Sigmoid colon (tissue), 7 donors: ENCODE results near the gene PRAC1. TPM values are rescaled to one million over a fixed set of nuclear protein-coding genes. Genes with fewer than 3 reads are reported as not detected.

Source experiments
- DNase-seq: peaks from one replicate; pipeline ENCODE4 v3.0.0-alpha.2; 2019
- H3K27ac ChIP-seq, 4 donors: fragments of 200-600 bp; sonication (generic); one replicate each; pipeline ENCODE4 v1.5.1; 2016 to 2019; ENCODE audit warnings: mild to moderate bottlenecking in 1 of 4
- H3K27me3 ChIP-seq, 3 donors: fragments of 200-600 bp; sonication (generic); one replicate each; pipeline ENCODE4 v1.5.1; 2019; ENCODE audit warnings: mild to moderate bottlenecking in 1 of 3
- H3K36me3 ChIP-seq, 4 donors: fragments of 200-600 bp; sonication (generic); one replicate each; pipeline ENCODE4 v1.5.1; 2016 to 2019
- H3K4me1 ChIP-seq, 4 donors: fragments of 200-600 bp; sonication (generic); one replicate each; pipeline ENCODE4 v1.5.1; 2017 to 2019
- H3K4me3 ChIP-seq, 4 donors: fragments of 200-600 bp; sonication (generic); one replicate each; pipeline ENCODE4 v1.5.1; 2017 to 2019; ENCODE audit warnings: mild to moderate bottlenecking in 2 of 4, moderate library complexity in 1 of 4
- H3K9me3 ChIP-seq, 4 donors: fragments of 200-600 bp in 3 of 4; sonication (generic) in 3 of 4; one replicate each; pipeline versions ENCODE4 v1.5.1 to v1.6.1; 2013 to 2019
- CTCF ChIP-seq, 4 experiments: fragments of 450-650 bp in 3 of 4; fragments of 200-600 bp in 1 of 4; IDR thresholded peaks; one replicate each; pipeline ENCODE4 v1.5.1; 2016 to 2019; ENCODE audit warnings: antibody characterized with exemption in 4 of 4, mild to moderate bottlenecking in 3 of 4, moderate library complexity in 2 of 4
- EP300 ChIP-seq, 4 donors: sonication (generic); formaldehyde crosslinking; IDR thresholded peaks; one replicate each; pipeline ENCODE4 v1.6.1; 2017; ENCODE audit warnings: antibody characterized with exemption in 4 of 4
- POLR2A ChIP-seq, 2 donors: fragments of 450-650 bp; IDR thresholded peaks; one replicate each; pipeline ENCODE4 v1.6.1; 2016; ENCODE audit warnings: antibody characterized with exemption in 2 of 2, mild to moderate bottlenecking in 2 of 2, moderate library complexity in 2 of 2
- POLR2AphosphoS5 ChIP-seq, 4 donors: sonication (generic); formaldehyde crosslinking; IDR thresholded peaks; one replicate each; pipeline ENCODE4 v1.6.1; 2017; ENCODE audit warnings: antibody characterized with exemption in 4 of 4
- WGBS, 2 donors: extraction: QIAGEN DNeasy Blood & Tissue Kit; methylation state at CpG; one replicate each; pipeline ENCODE4 v1.1.7; 2013; 5-methylcytosine and 5-hydroxymethylcytosine counted together
- intact Hi-C: fragments of 100-400 bp; cut with DNase I; formaldehyde crosslinking; loops from one replicate; pipeline ENCODE4 v1.15.1; 2023
- polyA plus RNA-seq, 3 donors: library from polyadenylated mRNA; stranded (reverse); fragments of 200-250 nt; gene quantifications; one replicate each; pipeline ENCODE4 v1.2.3, GENCODE V29; 2013
- total RNA-seq, 4 donors: library from RNA; depleted of rRNA; stranded (reverse); fragments of >200 nt; gene quantifications; one replicate each; pipeline ENCODE4 v1.1.0, GENCODE V29; 2016
- donor health status: healthy with polysubstance abuse.
- donor health status: Bipolar disorder and iron deficiency.
- donor health status: healthy.

The PRAC1 gene
- total and polyA plus RNA-seq, 7 donors: 9.1 to 572 (median 388) TPM; not detected in 2

- peaks cover 0 to 22% (median 9%) of the 10 kb centered on the region in 3 donors for H3K27me3 ChIP-seq
- intact Hi-C loops: no loop called here
- WGBS, 2 donors: 64 to 69% methylated on average over 1 of the region's 1 CpG
These were observed 29.1 kb downstream of the PRAC1 start for GRCh38 chr17:48693178-48693577.

GRCh38 chr17:48692049-48692448 is 30.3 kb downstream of the PRAC1 start:
- H3K27ac ChIP-seq: no peak overlapping the region
- intact Hi-C loops: no loop called here
- DNase-seq: no peak
- H3K4me1 ChIP-seq: no peaks in the 10 kb centered on the region
- 90 to 94% methylated on average over 1 of the region's 1 CpG for WGBS, 2 donors
- H3K27me3 ChIP-seq: peaks cover 0 to 17% (median 9%) of the 10 kb centered on the region in 3 donors
- no peaks in the 10 kb centered on the region for H3K9me3 ChIP-seq
- TF ChIP-seq POLR2A (IDR thresholded peaks at IDR 0.05): no peak
- no peak for TF ChIP-seq EP300 (IDR thresholded peaks at IDR 0.05)
- no peak for TF ChIP-seq CTCF (IDR thresholded peaks at IDR 0.05)
- no peak for TF ChIP-seq POLR2AphosphoS5 (IDR thresholded peaks at IDR 0.05)
- no peaks in the 10 kb centered on the region for H3K36me3 ChIP-seq
- no peak overlapping the region for H3K4me3 ChIP-seq

More at GRCh38 chr17:48693178-48693577, 29.1 kb downstream of the PRAC1 start:
- DNase-seq: no peak
- no peak overlapping the region for H3K27ac ChIP-seq
- H3K4me1 ChIP-seq: no peaks in the 10 kb centered on the region
- H3K4me3 ChIP-seq: no peak overlapping the region
- no peaks in the 10 kb centered on the region for H3K36me3 ChIP-seq
- TF ChIP-seq CTCF (IDR thresholded peaks at IDR 0.05) (no peak), EP300 (IDR thresholded peaks at IDR 0.05) (no peak), POLR2AphosphoS5 (IDR thresholded peaks at IDR 0.05) (no peak), POLR2A (IDR thresholded peaks at IDR 0.05) (no peak)
- H3K9me3 ChIP-seq: no peaks in the 10 kb centered on the region

GRCh38 chr17:48690655-48691054 is 31.7 kb downstream of the PRAC1 start:
- intact Hi-C loops: no loop called here
- WGBS, 2 donors: 87% methylated on average over 5 of the region's 5 CpGs

GRCh38 chr17:48681609-48682008 is 40.7 kb downstream of the PRAC1 start:
- Histone ChIP-seq H3K36me3 (no peaks in the 10 kb centered on the region), H3K27me3 (peaks cover 3 to 33% (median 8%) of the 10 kb centered on the region in 3 donors), H3K4me3 (no peak overlapping the region), H3K4me1 (peaks cover 0 to 7% (median 6%) of the 10 kb centered on the region in 4 donors), H3K27ac (no peak overlapping the region), H3K9me3 (no peaks in the 10 kb centered on the region)
- intact Hi-C loops: no loop called here
- 96% methylated on average over 1 of the region's 1 CpG for WGBS, 2 donors
- no peak for DNase-seq
- TF ChIP-seq EP300 (IDR thresholded peaks at IDR 0.05) (no peak), POLR2AphosphoS5 (IDR thresholded peaks at IDR 0.05) (no peak), CTCF (IDR thresholded peaks at IDR 0.05) (no peak), POLR2A (IDR thresholded peaks at IDR 0.05) (no peak)

More at GRCh38 chr17:48690655-48691054, 31.7 kb downstream of the PRAC1 start:
- no peaks in the 10 kb centered on the region for H3K36me3 ChIP-seq
- no peaks in the 10 kb centered on the region for H3K4me1 ChIP-seq
- no peak overlapping the region for H3K27ac ChIP-seq
- H3K9me3 ChIP-seq: no peaks in the 10 kb centered on the region
- TF ChIP-seq CTCF (IDR thresholded peaks at IDR 0.05) (no peak), POLR2AphosphoS5 (IDR thresholded peaks at IDR 0.05) (no peak), POLR2A (IDR thresholded peaks at IDR 0.05) (no peak), EP300 (IDR thresholded peaks at IDR 0.05) (no peak)
- H3K4me3 ChIP-seq: no peak overlapping the region
- peaks cover 0 to 12% (median under 1%) of the 10 kb centered on the region in 3 donors for H3K27me3 ChIP-seq
- DNase-seq: no peak
